Right atrium auricular region (tissue), 2 donors: ENCODE data around the gene MAGI3. TPM values are rescaled to one million over a fixed set of nuclear protein-coding genes. Genes with fewer than 3 reads are reported as not detected.

Source experiments
- DNase-seq: peaks from one replicate; pipeline ENCODE4 v3.0.0-alpha.2; 2019; ENCODE audit warnings: low spot score
- H3K27ac ChIP-seq, 2 donors: fragments of 200-600 bp; sonication (generic); 1 replicate in 1 of 2; 2 replicates in 1 of 2; pipeline ENCODE4 v1.5.1; 2016 to 2019
- H3K27me3 ChIP-seq, 2 donors: fragments of 200-600 bp; sonication (generic); one replicate each; pipeline versions ENCODE4 v1.5.1 to v1.6.0; 2017 to 2019
- H3K36me3 ChIP-seq: fragments of 200-600 bp; sonication (generic); one replicate; pipeline ENCODE4 v1.5.1; 2016
- H3K4me1 ChIP-seq, 2 donors: fragments of 200-600 bp; sonication (generic); one replicate each; pipeline versions ENCODE4 v1.5.1 to v1.6.0; 2017 to 2019
- H3K4me3 ChIP-seq, 2 donors: fragments of 200-600 bp; sonication (generic); 1 replicate in 1 of 2; 2 replicates in 1 of 2; pipeline ENCODE4 v1.5.1; 2017 to 2019; ENCODE audit warnings: mild to moderate bottlenecking in 1 of 2, moderate library complexity in 1 of 2
- H3K9me3 ChIP-seq, 2 donors: fragments of 200-600 bp; sonication (generic); one replicate each; pipeline ENCODE4 v1.5.1; 2019
- CTCF ChIP-seq, 2 donors: fragments of 200-600 bp; sonication (generic); IDR thresholded peaks; one replicate each; pipeline ENCODE4 v1.5.1; 2019; ENCODE audit warnings: antibody characterized with exemption in 2 of 2
- total RNA-seq, 2 donors: library from RNA; depleted of rRNA; stranded (reverse); fragments of >200 nt; gene quantifications; one replicate each; pipeline ENCODE4 v1.1.0, GENCODE V29; 2016

Gene MAGI3
- total RNA-seq, 2 donors from 2014 or later: 6.4 to 6.6 TPM

- no peaks in the 10 kb centered on the region for H3K9me3 ChIP-seq
- TF ChIP-seq CTCF (IDR thresholded peaks at IDR 0.05): no peak
- no peaks in the 10 kb centered on the region for H3K27me3 ChIP-seq
- no peaks in the 10 kb centered on the region for H3K36me3 ChIP-seq
- H3K4me1 ChIP-seq: no peaks in the 10 kb centered on the region
- DNase-seq: no peak
- no peak overlapping the region for H3K4me3 ChIP-seq
- H3K27ac ChIP-seq: no peak overlapping the region
These were observed 154.9 kb downstream of the MAGI3 start for GRCh38 chr1:113545210-113545609.

GRCh38 chr1:113545626-113546025 is 155.3 kb downstream of the MAGI3 start:
- no peaks in the 10 kb centered on the region for H3K9me3 ChIP-seq
- H3K4me1 ChIP-seq: no peaks in the 10 kb centered on the region
- no peak for TF ChIP-seq CTCF (IDR thresholded peaks at IDR 0.05)
- no peak overlapping the region for H3K27ac ChIP-seq
- no peak for DNase-seq
- no peaks in the 10 kb centered on the region for H3K27me3 ChIP-seq
- no peak overlapping the region for H3K4me3 ChIP-seq
- no peaks in the 10 kb centered on the region for H3K36me3 ChIP-seq

DNA sequence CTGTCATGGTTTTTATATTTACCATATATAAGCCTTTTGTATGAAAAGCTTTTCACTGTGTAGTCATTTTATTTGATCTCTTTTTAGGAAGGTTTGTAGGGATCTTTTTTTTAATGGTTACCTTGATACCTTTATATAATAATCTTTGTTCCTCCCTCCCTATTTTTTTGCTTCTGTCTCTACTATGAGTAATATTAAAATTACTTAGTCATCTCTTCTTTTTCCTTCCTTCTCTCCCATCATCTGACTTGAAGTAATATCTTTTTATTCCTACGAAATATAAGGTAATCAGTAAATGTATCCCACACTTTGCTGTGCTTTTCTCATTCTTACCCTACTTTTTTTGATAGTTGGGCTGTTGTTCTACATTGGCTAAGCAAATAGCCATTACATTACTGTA is 161.4 kb downstream of the MAGI3 start:
- Histone ChIP-seq H3K27me3 (no peaks in the 10 kb centered on the region), H3K4me1 (no peaks in the 10 kb centered on the region), H3K4me3 (no peak overlapping the region), H3K36me3 (no peaks in the 10 kb centered on the region), H3K27ac (no peak overlapping the region), H3K9me3 (no peaks in the 10 kb centered on the region)
- no peak for TF ChIP-seq CTCF (IDR thresholded peaks at IDR 0.05)
- DNase-seq: no peak

DNA sequence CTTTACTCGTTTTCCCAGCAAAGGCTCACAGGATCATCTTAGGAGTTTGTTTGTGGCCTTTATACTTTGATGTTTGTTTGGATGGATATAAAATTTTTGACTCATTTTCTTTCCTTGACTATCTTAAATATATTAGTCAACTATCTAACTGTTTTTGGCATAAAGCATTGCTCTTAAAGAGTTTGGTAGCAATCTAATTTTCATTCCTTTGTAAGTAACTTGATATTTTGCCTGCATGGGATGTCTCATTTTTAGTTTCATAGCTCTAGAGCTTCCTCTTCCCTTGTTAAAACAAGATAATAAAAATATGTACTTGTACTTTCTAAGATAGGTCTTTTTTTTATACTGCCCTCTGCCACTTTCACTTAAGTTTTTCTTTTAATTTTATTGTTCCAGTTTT is 161.9 kb downstream of the MAGI3 start:
- DNase-seq: no peak
- H3K9me3 ChIP-seq: no peaks in the 10 kb centered on the region
- no peak overlapping the region for H3K4me3 ChIP-seq
- TF ChIP-seq CTCF (IDR thresholded peaks at IDR 0.05): no peak
- no peaks in the 10 kb centered on the region for H3K4me1 ChIP-seq
- H3K27ac ChIP-seq: no peak overlapping the region
- H3K36me3 ChIP-seq: no peaks in the 10 kb centered on the region
- no peaks in the 10 kb centered on the region for H3K27me3 ChIP-seq

- Histone ChIP-seq H3K4me1 (no peaks in the 10 kb centered on the region), H3K9me3 (peaks cover 0 to 3% of the 10 kb centered on the region in 2 donors), H3K27ac (no peak overlapping the region), H3K4me3 (no peak overlapping the region), H3K36me3 (no peaks in the 10 kb centered on the region), H3K27me3 (no peaks in the 10 kb centered on the region)
- no peak for TF ChIP-seq CTCF (IDR thresholded peaks at IDR 0.05)
- DNase-seq: no peak
These were observed 166.9 kb downstream of the MAGI3 start for GRCh38 chr1:113557187-113557586.

GRCh38 chr1:113565621-113566020 is 175.3 kb downstream of the MAGI3 start:
- Histone ChIP-seq H3K36me3 (no peaks in the 10 kb centered on the region), H3K27me3 (no peaks in the 10 kb centered on the region), H3K4me1 (no peaks in the 10 kb centered on the region), H3K4me3 (no peak overlapping the region), H3K9me3 (peaks cover 0 to 24% of the 10 kb centered on the region in 2 donors), H3K27ac (no peak overlapping the region)
- no peak for DNase-seq
- TF ChIP-seq CTCF (IDR thresholded peaks at IDR 0.05): no peak
